ENCODE results near the gene SBF2. TPM values are rescaled to one million over a fixed set of nuclear protein-coding genes. Genes with fewer than 3 reads are reported as not detected.

Gene SBF2
- polyA plus RNA-seq, 1 experiment: 44.4 TPM

- Histone ChIP-seq H3K9me3 (ENCODE audit: control insufficient read depth, insufficient read depth, low read length) (peaks cover 8% of the 10 kb centered on the region), H3K4me3 (ENCODE audit: low read depth, low read length) (no peak overlapping the region), H3K27ac (ENCODE audit: low read depth, low read length) (no peak overlapping the region), H3K27me3 (ENCODE audit: control insufficient read depth, insufficient read depth, low read length) (no peaks in the 10 kb centered on the region)
- ChIA-PET CTCF (interaction anchor here (3.2 kb wide), 1 partner anchor 14 kb away, joined by 29 read pairs; no protein-coding TSS in a partner anchor), POLR2A (no interaction called here)
- no peak for DNase-seq (ENCODE audit: low read depth, low spot score)
- TF ChIP-seq, protein P1, sequence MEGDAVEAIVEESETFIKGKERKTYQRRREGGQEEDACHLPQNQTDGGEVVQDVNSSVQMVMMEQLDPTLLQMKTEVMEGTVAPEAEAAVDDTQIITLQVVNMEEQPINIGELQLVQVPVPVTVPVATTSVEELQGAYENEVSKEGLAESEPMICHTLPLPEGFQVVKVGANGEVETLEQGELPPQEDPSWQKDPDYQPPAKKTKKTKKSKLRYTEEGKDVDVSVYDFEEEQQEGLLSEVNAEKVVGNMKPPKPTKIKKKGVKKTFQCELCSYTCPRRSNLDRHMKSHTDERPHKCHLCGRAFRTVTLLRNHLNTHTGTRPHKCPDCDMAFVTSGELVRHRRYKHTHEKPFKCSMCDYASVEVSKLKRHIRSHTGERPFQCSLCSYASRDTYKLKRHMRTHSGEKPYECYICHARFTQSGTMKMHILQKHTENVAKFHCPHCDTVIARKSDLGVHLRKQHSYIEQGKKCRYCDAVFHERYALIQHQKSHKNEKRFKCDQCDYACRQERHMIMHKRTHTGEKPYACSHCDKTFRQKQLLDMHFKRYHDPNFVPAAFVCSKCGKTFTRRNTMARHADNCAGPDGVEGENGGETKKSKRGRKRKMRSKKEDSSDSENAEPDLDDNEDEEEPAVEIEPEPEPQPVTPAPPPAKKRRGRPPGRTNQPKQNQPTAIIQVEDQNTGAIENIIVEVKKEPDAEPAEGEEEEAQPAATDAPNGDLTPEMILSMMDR (IDR thresholded peaks at IDR 0.05; ENCODE audit: low read depth, low read length): no peak
Observed at GRCh38 chr11:10222399-10222798, 71.6 kb downstream of the SBF2 start.

GRCh38 chr11:10221342-10221741 lies 72.7 kb downstream of the SBF2 start:
- H3K27ac ChIP-seq (ENCODE audit: low read depth, low read length): no peak overlapping the region
- H3K4me3 ChIP-seq (ENCODE audit: low read depth, low read length): no peak overlapping the region
- POLR2A ChIA-PET: no interaction called here
- H3K27me3 ChIP-seq (ENCODE audit: control insufficient read depth, insufficient read depth, low read length): no peaks in the 10 kb centered on the region
- TF ChIP-seq, protein P1 (IDR thresholded peaks at IDR 0.05; ENCODE audit: low read depth, low read length): no peak
- CTCF ChIA-PET: no interaction called here
- peaks cover 8% of the 10 kb centered on the region for H3K9me3 ChIP-seq (ENCODE audit: control insufficient read depth, insufficient read depth, low read length)
- no peak for DNase-seq (ENCODE audit: low read depth, low spot score)

- POLR2A ChIA-PET: no interaction called here
- no peaks in the 10 kb centered on the region; the same call in 1 of the 2 replicates for H3K9me3 ChIP-seq (ENCODE audit: control insufficient read depth, insufficient read depth, low read length)
- no peaks in the 10 kb centered on the region for H3K27me3 ChIP-seq (ENCODE audit: control insufficient read depth, insufficient read depth, low read length)
- CTCF ChIA-PET: no interaction called here
- no peak for DNase-seq (ENCODE audit: low read depth, low spot score)
- H3K27ac ChIP-seq (ENCODE audit: low read depth, low read length): no peak overlapping the region
- TF ChIP-seq, protein P1 (IDR thresholded peaks at IDR 0.05; ENCODE audit: low read depth, low read length): no peak
- H3K4me3 ChIP-seq (ENCODE audit: low read depth, low read length): no peak overlapping the region
Observed at GRCh38 chr11:10211470-10211869, 82.5 kb downstream of the SBF2 start.

- Histone ChIP-seq H3K27ac (ENCODE audit: low read depth, low read length) (no peak overlapping the region), H3K27me3 (ENCODE audit: control insufficient read depth, insufficient read depth, low read length) (no peaks in the 10 kb centered on the region), H3K4me3 (ENCODE audit: low read depth, low read length) (no peak overlapping the region), H3K9me3 (ENCODE audit: control insufficient read depth, insufficient read depth, low read length) (peaks cover 7% of the 10 kb centered on the region)
- ChIA-PET POLR2A (interaction anchor here (3.2 kb wide), 1 partner anchor 95 kb away, joined by 29 read pairs; the partner anchor contains the start of gene ADM), CTCF (interaction anchor here (0.7 to 3.0 kb wide), 9 partner anchors 14 to 236 kb away, joined by 3 to 29 read pairs (median 4); no protein-coding TSS in a partner anchor)
- no peak for DNase-seq (ENCODE audit: low read depth, low spot score)
- TF ChIP-seq, protein P1 (IDR thresholded peaks at IDR 0.05; ENCODE audit: low read depth, low read length): no peak
Observed at GRCh38 chr11:10209326-10209725, 84.7 kb downstream of the SBF2 start.

DNA sequence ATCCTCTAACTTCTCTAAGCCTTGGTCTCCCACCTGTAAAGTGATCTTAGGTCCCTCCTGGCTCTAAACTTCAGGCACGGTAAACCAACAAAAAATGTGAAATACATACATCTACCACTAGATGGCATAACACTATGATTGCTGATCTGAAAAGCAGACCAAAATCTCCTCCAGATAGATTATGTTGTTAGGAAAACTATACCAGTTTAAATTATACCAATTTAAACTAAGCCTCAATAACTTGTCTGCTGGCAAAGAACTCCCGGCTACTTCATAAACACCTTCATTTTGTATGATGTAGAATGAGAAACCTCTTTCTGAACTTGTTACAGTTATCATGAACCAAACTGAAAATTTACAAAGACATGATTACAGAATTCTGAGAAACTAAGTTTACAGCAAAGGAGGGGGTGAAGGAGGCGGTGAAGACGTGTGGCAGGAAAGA lies 85.9 kb downstream of the SBF2 start:
- no peak for DNase-seq (ENCODE audit: low read depth, low spot score)
- ChIA-PET POLR2A (interaction anchor here (3.2 kb wide), 1 partner anchor 96 kb away, joined by 29 read pairs; the partner anchor contains the start of gene ADM), CTCF (interaction anchor here (0.6 to 3.0 kb wide), 44 partner anchors 8 to 458 kb away, joined by 3 to 33 read pairs (median 4); partner anchors contain the start of gene ADM)
- no peak overlapping the region for H3K27ac ChIP-seq (ENCODE audit: low read depth, low read length)
- no peak overlapping the region for H3K4me3 ChIP-seq (ENCODE audit: low read depth, low read length)
- H3K27me3 ChIP-seq (ENCODE audit: control insufficient read depth, insufficient read depth, low read length): no peaks in the 10 kb centered on the region
- peaks cover 9% of the 10 kb centered on the region for H3K9me3 ChIP-seq (ENCODE audit: control insufficient read depth, insufficient read depth, low read length)
- TF ChIP-seq, protein P1 (IDR thresholded peaks at IDR 0.05; ENCODE audit: low read depth, low read length): peak; percentile 74

Data from AG04450 (cell line).